GM12878 (cell line): ENCODE results near the gene MAPT. TPM values are rescaled to one million over a fixed set of nuclear protein-coding genes. Genes with fewer than 3 reads are reported as not detected.

Experiments
- ATAC-seq: fragments of 200-7000 bp; cut with Tn5 transposase; 3 replicates; pipeline ENCODE4 v1.9.1; 2020; ENCODE audit warnings: mild to moderate bottlenecking, moderate library complexity
- BruUV-seq: library from RNA; stranded (reverse); fragments of 400-500 nt; replicated peaks from 2 replicates; lab custom pipeline; 2021; lab: Mats Ljungman, UMichigan
- CTCF ChIA-PET: fragments of 300-600 bp; sonication (Branson Sonifier 250); formaldehyde crosslinking; extraction: SDS; loops from one replicate; lab custom pipeline; 2021; ENCODE audit warnings: inconsistent platforms; lab: Yijun Ruan, JAX
- POLR2A ChIA-PET: fragments of 350-600 bp; formaldehyde crosslinking; extraction: SDS; loops from one replicate; lab custom pipeline; 2021; ENCODE audit warnings: inconsistent platforms; lab: Charles Lee
- RAD21 ChIA-PET: fragments of 300-600 bp; sonication (Branson Sonifier 250); formaldehyde crosslinking; loops from one replicate; lab custom pipeline; 2023; ENCODE audit warnings: antibody characterized with exemption; ENCODE audit not compliant: unreplicated experiment; lab: Charles Lee
- SMC1A ChIA-PET: fragments of 300-600 bp; sonication (Branson Sonifier 250); formaldehyde crosslinking; loops from one replicate; lab custom pipeline; 2023; ENCODE audit not compliant: unreplicated experiment, uncharacterized antibody; lab: Charles Lee
- DNase-seq: peaks from one replicate; pipeline ENCODE4 v3.0.0-alpha.2; 2011; ENCODE audit warnings: low read depth, low spot score
- FAIRE-seq: peaks from 3 replicates; lab custom pipeline; 2011; peaks lifted over from hg19 to GRCh38; lab: Jason Lieb, UNC
- H2AFZ ChIP-seq: 2 replicates; pipeline ENCODE4 v1.6.0; 2011; ENCODE audit warnings: low read depth, low read length, control low read depth; ENCODE audit not compliant: control insufficient read depth
- H3K27ac ChIP-seq: 2 replicates; pipeline ENCODE4 v1.5.1; 2011; ENCODE audit warnings: control low read depth; ENCODE audit not compliant: control insufficient read depth, insufficient read depth
- H3K27me3 ChIP-seq, 2 experiments: replicated peaks in 1 of 2; 2 replicates each; pipeline versions ENCODE4 v1.6.0 to v1.6.1; 2011; ENCODE audit warnings: low read length in 1 of 2; ENCODE audit not compliant: control insufficient read depth in 2 of 2, insufficient read depth in 2 of 2
- H3K36me3 ChIP-seq, 2 experiments: 2 replicates each; pipeline ENCODE4 v1.5.1; 2011; ENCODE audit warnings: low read length in 1 of 2; ENCODE audit not compliant: control insufficient read depth in 2 of 2, insufficient read depth in 2 of 2
- H3K4me1 ChIP-seq: 2 replicates; pipeline ENCODE4 v1.6.1; 2011; ENCODE audit warnings: mild to moderate bottlenecking, low read length, moderate library complexity, mixed read lengths; ENCODE audit not compliant: control insufficient read depth, insufficient read depth
- H3K4me2 ChIP-seq: 2 replicates; pipeline ENCODE4 v1.6.0; 2011; ENCODE audit warnings: control low read depth; ENCODE audit not compliant: control insufficient read depth, insufficient read depth
- H3K4me3 ChIP-seq: fragments of 200-600 bp; sonication (generic); 2 replicates; pipeline ENCODE4 v1.5.1; 2016
- H3K79me2 ChIP-seq: 2 replicates; pipeline ENCODE4 v1.6.0; 2011; ENCODE audit warnings: low read length; ENCODE audit not compliant: control insufficient read depth, insufficient read depth
- H3K9ac ChIP-seq: 2 replicates; pipeline ENCODE4 v1.8.0; 2011; ENCODE audit warnings: low read length, control low read depth, mixed read lengths; ENCODE audit not compliant: control insufficient read depth, insufficient read depth
- H3K9me3 ChIP-seq: replicated peaks from 3 replicates; pipeline ENCODE4 v1.5.1; 2011; ENCODE audit warnings: mild to moderate bottlenecking, low read length; ENCODE audit not compliant: control insufficient read depth, insufficient read depth
- H4K20me1 ChIP-seq: 2 replicates; pipeline ENCODE4 v1.6.0; 2011; ENCODE audit not compliant: control insufficient read depth, insufficient read depth
- BMI1 ChIP-seq: fragments of 450-650 bp; IDR thresholded peaks from 2 replicates; pipeline ENCODE4 v1.6.1; 2016; ENCODE audit warnings: mild to moderate bottlenecking, moderate library complexity, borderline replicate concordance
- EGR1 ChIP-seq, 2 experiments: IDR thresholded peaks; 1 replicate in 1 of 2; 2 replicates in 1 of 2; pipeline ENCODE4 v1.6.1; 2011 to 2012; ENCODE audit warnings: low read depth in 2 of 2, low read length in 2 of 2, borderline replicate concordance in 1 of 2, mild to moderate bottlenecking in 1 of 2, moderate library complexity in 1 of 2
- ELK1 ChIP-seq: IDR thresholded peaks from 2 replicates; pipeline ENCODE4 v1.6.1; 2012; ENCODE audit warnings: low read depth, low read length, improper control_type of control experiment
- EP300 ChIP-seq, 2 experiments: fragments of 150-350 bp in 1 of 2; IDR thresholded peaks; 2 replicates each; pipeline ENCODE4 v1.6.1; 2011 to 2012; ENCODE audit warnings: low read depth in 2 of 2, low read length in 2 of 2, borderline replicate concordance in 1 of 2, improper control_type of control experiment in 1 of 2, inconsistent platforms in 1 of 2; ENCODE audit not compliant: control insufficient read depth in 1 of 2
- FOXK2 ChIP-seq: fragments of 450-650 bp; IDR thresholded peaks from 2 replicates; pipeline ENCODE4 v1.6.1; 2017; ENCODE audit warnings: mild to moderate bottlenecking, moderate library complexity
- HCFC1 ChIP-seq: fragments of 150-350 bp; IDR thresholded peaks from 2 replicates; pipeline ENCODE4 v1.6.1; 2014; ENCODE audit warnings: low read length
- IRF4 ChIP-seq: IDR thresholded peaks from 2 replicates; pipeline ENCODE4 v1.6.1; 2011; ENCODE audit warnings: low read depth, low read length
- KLF5 ChIP-seq: fragments of 450-650 bp; IDR thresholded peaks from 2 replicates; pipeline ENCODE4 v1.6.1; 2014; ENCODE audit warnings: mild to moderate bottlenecking; ENCODE audit not compliant: partially characterized antibody
- MAX ChIP-seq: IDR thresholded peaks from 2 replicates; pipeline ENCODE4 v1.6.1; 2012; ENCODE audit warnings: low read depth, low read length, improper control_type of control experiment
- NRF1 ChIP-seq: conservative IDR thresholded peaks from 2 replicates; pipeline ENCODE4 v1.6.1; 2011; ENCODE audit warnings: mild to moderate bottlenecking, low read depth, low read length, improper control_type of control experiment
- SIN3A ChIP-seq: IDR thresholded peaks from 2 replicates; pipeline ENCODE4 v1.6.1; 2012; ENCODE audit warnings: low read depth, low read length, improper control_type of control experiment
- SMARCA5 ChIP-seq: fragments of 450-650 bp; IDR thresholded peaks from 2 replicates; pipeline ENCODE4 v1.6.1; 2017; ENCODE audit warnings: mild to moderate bottlenecking
- SREBF2 ChIP-seq: IDR thresholded peaks from 2 replicates; pipeline ENCODE4 v1.6.1; 2012; ENCODE audit warnings: mild to moderate bottlenecking, low read length
- SRF ChIP-seq, 2 experiments: IDR thresholded peaks; 2 replicates each; pipeline ENCODE4 v1.6.1; 2011; ENCODE audit warnings: low read depth in 2 of 2, low read length in 2 of 2, mild to moderate bottlenecking in 1 of 2, moderate library complexity in 1 of 2
- SUZ12 ChIP-seq: fragments of 200-600 bp; sonication (generic); IDR thresholded peaks from one replicate; pipeline ENCODE4 v1.6.1; 2018; ENCODE audit warnings: antibody characterized with exemption, mild to moderate bottlenecking; ENCODE audit not compliant: unreplicated experiment
- TBL1XR1 ChIP-seq: IDR thresholded peaks from 2 replicates; pipeline ENCODE4 v1.6.1; 2012; ENCODE audit warnings: low read depth, low read length, improper control_type of control experiment
- YBX1 ChIP-seq: fragments of 450-650 bp; IDR thresholded peaks from 2 replicates; pipeline ENCODE4 v1.6.1; 2016; ENCODE audit warnings: antibody characterized with exemption
- ZNF384 ChIP-seq: IDR thresholded peaks from 2 replicates; pipeline ENCODE4 v1.6.1; 2012; ENCODE audit warnings: low read depth, mild to moderate bottlenecking, low read length, improper control_type of control experiment, borderline replicate concordance
- WGBS: methylation state at CpG from one replicate; pipeline ENCODE4 v1.1.6; 2016; ENCODE audit warnings: low lambda C conversion rate; ENCODE audit not compliant: insufficient replicate concordance, insufficient coverage; ENCODE audit errors: missing lambda C conversion rate; 5-methylcytosine and 5-hydroxymethylcytosine counted together
- in situ Hi-C: fragments of 300-500 bp; cut with MboI; formaldehyde crosslinking; loops from 9 replicates; pipeline ENCODE4 v1.14.3; 2018; ENCODE audit warnings: mixed read lengths
- intact Hi-C: fragments of 100-400 bp; cut with micrococcal nuclease; formaldehyde crosslinking; loops from one replicate; pipeline ENCODE4 v1.14.2; 2022; ENCODE audit not compliant: unreplicated experiment
- polyA plus RNA-seq, 11 experiments: library from polyadenylated mRNA; depleted of rRNA in 4 of 11; unstranded in 6 of 11; stranded (reverse) in 5 of 11; fragments of >200 nt; fragmentation: Nextera tagmentation in 4 of 11; fragmentation: Illumina TruSeq in 1 of 11; extraction: Ambion mirVana in 4 of 11; extraction: Trizol in 1 of 11; gene quantifications; 1 replicate in 1 of 11; 2 replicates in 10 of 11; pipeline versions ENCODE4 v1.2.1 to v1.2.3, GENCODE V29; 2011 to 2016; ENCODE audit warnings: inconsistent platforms in 2 of 11, missing spikeins in 2 of 11, low read depth in 1 of 11
- total RNA-seq, 4 experiments: library from RNA; depleted of rRNA in 3 of 4; stranded (reverse); fragments of >200 nt in 3 of 4; fragmentation: Illumina TruSeq in 1 of 4; extraction: Trizol in 1 of 4; gene quantifications; 2 replicates each; pipeline versions ENCODE4 v1.2.1 to v1.2.3, GENCODE V29; 2013 to 2021
- TF ChIP-seq, protein P1 (sequence below): IDR thresholded peaks from 2 replicates; pipeline ENCODE4 v1.6.1; 2012; ENCODE audit warnings: low read depth, low read length, improper control_type of control experiment
- TF ChIP-seq, protein P2 (sequence below): fragments of 450-650 bp; IDR thresholded peaks from 2 replicates; pipeline ENCODE4 v1.6.1; 2017; ENCODE audit warnings: mild to moderate bottlenecking, low read depth, inconsistent platforms; ENCODE audit not compliant: poor library complexity, severe bottlenecking

MAPT gene
- total and polyA plus RNA-seq, 10 of the 15 experiments (the other 5 are each of a cell fraction or from before 2014, with no cell fraction given), result under 0.01 to 0.05 (median 0.03) TPM; not detected in 7

DNA sequence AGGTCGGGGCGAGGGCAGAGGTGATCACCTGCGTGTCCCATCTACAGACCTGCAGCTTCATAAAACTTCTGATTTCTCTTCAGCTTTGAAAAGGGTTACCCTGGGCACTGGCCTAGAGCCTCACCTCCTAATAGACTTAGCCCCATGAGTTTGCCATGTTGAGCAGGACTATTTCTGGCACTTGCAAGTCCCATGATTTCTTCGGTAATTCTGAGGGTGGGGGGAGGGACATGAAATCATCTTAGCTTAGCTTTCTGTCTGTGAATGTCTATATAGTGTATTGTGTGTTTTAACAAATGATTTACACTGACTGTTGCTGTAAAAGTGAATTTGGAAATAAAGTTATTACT is 133.6 kb downstream of the MAPT start:
- no peak overlapping the region for H3K4me3 ChIP-seq
- H3K79me2 ChIP-seq, result no peaks in the 10 kb centered on the region
- peaks cover 14 to 20% of the 10 kb centered on the region in 2 experiments; a peak in 3 of 4 replicates for H3K36me3 ChIP-seq
- TF ChIP-seq BMI1 (no peak), SMARCA5 (no peak), KLF5 (no peak), EGR1 (IDR thresholded peaks at IDR 0.05; ENCODE audit: borderline replicate concordance in 1 of 2, low read depth in 2 of 2, low read length in 2 of 2) (no peak), ZNF384 (no peak), HCFC1 (no peak), SIN3A (no peak), TBL1XR1 (no peak), SRF (IDR thresholded peaks at IDR 0.05; ENCODE audit: low read depth in 2 of 2, low read length in 2 of 2) (no peak), ELK1 (no peak), NRF1 (no peak), MAX (no peak), EP300 (IDR thresholded peaks at IDR 0.05; ENCODE audit: borderline replicate concordance in 1 of 2, control insufficient read depth in 1 of 2, low read depth in 2 of 2, low read length in 2 of 2) (no peak), YBX1 (no peak), SUZ12 (no peak), SREBF2 (no peak), IRF4 (no peak), FOXK2 (no peak)
- TF ChIP-seq, protein P1, sequence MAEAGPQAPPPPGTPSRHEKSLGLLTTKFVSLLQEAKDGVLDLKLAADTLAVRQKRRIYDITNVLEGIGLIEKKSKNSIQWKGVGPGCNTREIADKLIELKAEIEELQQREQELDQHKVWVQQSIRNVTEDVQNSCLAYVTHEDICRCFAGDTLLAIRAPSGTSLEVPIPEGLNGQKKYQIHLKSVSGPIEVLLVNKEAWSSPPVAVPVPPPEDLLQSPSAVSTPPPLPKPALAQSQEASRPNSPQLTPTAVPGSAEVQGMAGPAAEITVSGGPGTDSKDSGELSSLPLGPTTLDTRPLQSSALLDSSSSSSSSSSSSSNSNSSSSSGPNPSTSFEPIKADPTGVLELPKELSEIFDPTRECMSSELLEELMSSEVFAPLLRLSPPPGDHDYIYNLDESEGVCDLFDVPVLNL, result no peak
- TF ChIP-seq, protein P2, sequence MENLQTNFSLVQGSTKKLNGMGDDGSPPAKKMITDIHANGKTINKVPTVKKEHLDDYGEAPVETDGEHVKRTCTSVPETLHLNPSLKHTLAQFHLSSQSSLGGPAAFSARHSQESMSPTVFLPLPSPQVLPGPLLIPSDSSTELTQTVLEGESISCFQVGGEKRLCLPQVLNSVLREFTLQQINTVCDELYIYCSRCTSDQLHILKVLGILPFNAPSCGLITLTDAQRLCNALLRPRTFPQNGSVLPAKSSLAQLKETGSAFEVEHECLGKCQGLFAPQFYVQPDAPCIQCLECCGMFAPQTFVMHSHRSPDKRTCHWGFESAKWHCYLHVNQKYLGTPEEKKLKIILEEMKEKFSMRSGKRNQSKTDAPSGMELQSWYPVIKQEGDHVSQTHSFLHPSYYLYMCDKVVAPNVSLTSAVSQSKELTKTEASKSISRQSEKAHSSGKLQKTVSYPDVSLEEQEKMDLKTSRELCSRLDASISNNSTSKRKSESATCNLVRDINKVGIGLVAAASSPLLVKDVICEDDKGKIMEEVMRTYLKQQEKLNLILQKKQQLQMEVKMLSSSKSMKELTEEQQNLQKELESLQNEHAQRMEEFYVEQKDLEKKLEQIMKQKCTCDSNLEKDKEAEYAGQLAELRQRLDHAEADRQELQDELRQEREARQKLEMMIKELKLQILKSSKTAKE, result no peak
- H4K20me1 ChIP-seq, result no peaks in the 10 kb centered on the region
- no peak overlapping the region for H3K27ac ChIP-seq
- RAD21 ChIA-PET, result interaction anchor here (1.0 to 1.9 kb wide), 2 partner anchors 184 to 187 kb away, joined by 3 to 4 read pairs; no protein-coding TSS in a partner anchor
- CTCF ChIA-PET, result interaction anchor here (0.8 to 2.6 kb wide), 6 partner anchors 11 to 259 kb away, joined by 3 to 13 read pairs (median 4); no protein-coding TSS in a partner anchor
- BruUV-seq, result no TSS peak
- FAIRE-seq (no peak), ATAC-seq (no peak), DNase-seq (no peak)
- H3K27me3 ChIP-seq, result no peaks in the 10 kb centered on the region
- intact Hi-C loops (no loop called here), in situ Hi-C loops (no loop called here)
- no peak overlapping the region for H2AFZ ChIP-seq
- H3K4me2 ChIP-seq, result no peak overlapping the region
- 77% methylated on average over 4 of the region's 4 CpGs for WGBS
- SMC1A ChIA-PET, result interaction anchor here (1.2 to 1.8 kb wide), 3 partner anchors 9 to 160 kb away, joined by 3 to 9 read pairs (median 3); no protein-coding TSS in a partner anchor
- no peaks in the 10 kb centered on the region for H3K9me3 ChIP-seq
- POLR2A ChIA-PET, result interaction anchor here (0.6 to 1.1 kb wide), 2 partner anchors 118 to 177 kb away, joined by 3 read pairs; no protein-coding TSS in a partner anchor
- H3K4me1 ChIP-seq, result peaks cover 11% of the 10 kb centered on the region
- H3K9ac ChIP-seq, result no peak overlapping the region
